EH (cell line): Measurements from ENCODE around the gene SLC12A5.
"Not testable (repeated sequence)": the region's sequence is repeated elsewhere in the genome, so short reads cannot be mapped to it uniquely, and the experiment has no call there.

Experiments used
- DNase-seq: peaks from one replicate; pipeline ENCODE4 v3.0.0-alpha.2; 2015; ENCODE audit warnings: low read depth

The SLC12A5 gene

GRCh38 chr20:46083101-46083500 lies 54.1 kb downstream of the SLC12A5 start:
- no peak for DNase-seq

- no peak for DNase-seq
Observed at GRCh38 chr20:46083531-46084061, 54.6 kb downstream of the SLC12A5 start.

- no peak for DNase-seq
Observed at GRCh38 chr20:46084805-46085178, 55.8 kb downstream of the SLC12A5 start.

GRCh38 chr20:46085179-46085851 lies 56.3 kb downstream of the SLC12A5 start:
- peak; percentile 50 for DNase-seq

- DNase-seq = peak; percentile 22
Observed at GRCh38 chr20:46087161-46087560, 58.1 kb downstream of the SLC12A5 start.

- peak; percentile 60 for DNase-seq
Observed at GRCh38 chr20:46088409-46089166, 59.6 kb downstream of the SLC12A5 start.

GRCh38 chr20:46089167-46089416 lies 60.1 kb downstream of the SLC12A5 start:
- no peak for DNase-seq

GRCh38 chr20:46089417-46090388 lies 60.7 kb downstream of the SLC12A5 start, which contains the start of gene NCOA5:
Gene NCOA5, minus strand, starts transcription at chr20:46089962. Its CDS starts 10,538 bp downstream, at chr20:46079424.
- peak; percentile 95 for DNase-seq

GRCh38 chr20:46091622-46092535 lies 62.9 kb downstream of the SLC12A5 start:
- not testable (repeated sequence) for DNase-seq

GRCh38 chr20:46093531-46093930 lies 64.5 kb downstream of the SLC12A5 start:
- no peak for DNase-seq

GRCh38 chr20:46099491-46100287 lies 70.7 kb downstream of the SLC12A5 start:
- no peak for DNase-seq

GRCh38 chr20:46100444-46100843 lies 71.4 kb downstream of the SLC12A5 start:
- not testable (repeated sequence) for DNase-seq

GRCh38 chr20:46100988-46101387 lies 72.0 kb downstream of the SLC12A5 start:
- DNase-seq = no peak

GRCh38 chr20:46101957-46102356 lies 72.9 kb downstream of the SLC12A5 start:
- DNase-seq = no peak

- no peak for DNase-seq
Observed at GRCh38 chr20:46102940-46103339, 73.9 kb downstream of the SLC12A5 start.

- no peak for DNase-seq
Observed at GRCh38 chr20:46104262-46104661, 75.2 kb downstream of the SLC12A5 start.

GRCh38 chr20:46107061-46107460 lies 78.0 kb downstream of the SLC12A5 start:
- no peak for DNase-seq

- DNase-seq = no peak
Observed at GRCh38 chr20:46108435-46108841, 79.4 kb downstream of the SLC12A5 start.

GRCh38 chr20:46108976-46109375 lies 80.0 kb downstream of the SLC12A5 start:
- DNase-seq = no peak
